Upper lobe of left lung (tissue), 4 donors: ENCODE data around the gene GPATCH8.

Source experiments
- EP300 ChIP-seq, 4 donors: sonication (generic); formaldehyde crosslinking; IDR thresholded peaks; one replicate each; pipeline ENCODE4 v1.5.1; 2017; ENCODE audit warnings: antibody characterized with exemption in 4 of 4, control low read depth in 2 of 4
- POLR2A ChIP-seq, 4 donors: fragments of 450-650 bp; IDR thresholded peaks; one replicate each; pipeline ENCODE4 v1.5.1; 2016 to 2017; ENCODE audit warnings: antibody characterized with exemption in 4 of 4, mild to moderate bottlenecking in 2 of 4
- TF ChIP-seq, protein P1 (sequence below), 6 experiments: fragments of 450-650 bp in 4 of 6; fragments of 200-600 bp in 2 of 6; sonication (generic) in 2 of 6; IDR thresholded peaks; one replicate each; pipeline ENCODE4 v1.5.1; 2016 to 2019; ENCODE audit warnings: antibody characterized with exemption in 6 of 6

DNA sequence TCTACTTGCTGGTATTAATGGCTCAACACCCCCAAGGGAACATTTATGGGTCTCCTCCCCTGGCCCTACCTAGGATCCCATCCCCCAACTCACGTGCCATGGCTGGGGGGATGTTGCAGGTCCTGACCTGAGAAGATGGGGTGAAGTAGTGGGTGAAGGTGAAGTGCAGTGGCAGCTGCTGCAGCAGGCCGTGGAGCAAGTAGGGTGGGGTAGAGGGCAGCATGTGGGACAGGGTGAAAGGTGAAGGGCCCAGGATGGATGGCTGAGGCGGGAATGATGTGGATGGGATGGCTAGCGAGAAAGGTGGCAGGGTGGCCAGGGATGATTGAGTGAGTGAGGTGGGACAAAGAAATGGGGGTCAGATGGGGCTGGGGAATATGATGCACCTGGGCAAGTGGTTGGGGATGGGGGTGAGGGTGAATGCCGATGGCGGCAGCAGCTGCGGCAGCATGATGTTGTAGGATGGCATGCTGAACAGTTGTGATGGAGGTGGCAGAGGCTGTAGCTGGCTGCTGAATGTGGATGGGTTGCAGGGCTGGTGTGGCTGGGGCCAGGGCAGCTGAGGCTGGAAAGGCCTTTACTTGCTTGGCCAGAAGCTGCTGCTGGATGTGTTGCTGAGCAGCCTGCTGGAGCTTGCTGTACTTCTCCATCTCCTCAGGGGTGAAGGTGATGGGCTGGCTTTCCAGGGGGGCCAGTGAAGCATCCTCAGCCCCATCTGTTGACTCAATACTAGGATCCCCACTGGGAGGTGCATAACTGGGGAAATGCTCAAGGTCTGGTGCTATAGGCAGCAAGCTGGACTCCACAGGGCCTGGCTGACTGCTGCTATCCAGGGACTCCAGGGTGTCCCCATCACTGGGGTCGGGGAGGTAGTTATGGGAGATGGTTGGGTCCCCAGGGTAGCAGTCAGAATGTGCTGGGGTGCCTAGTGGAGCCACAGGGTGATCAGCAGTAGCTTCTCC lies 105.4 kb downstream of the GPATCH8 start:
- TF ChIP-seq, protein P1, sequence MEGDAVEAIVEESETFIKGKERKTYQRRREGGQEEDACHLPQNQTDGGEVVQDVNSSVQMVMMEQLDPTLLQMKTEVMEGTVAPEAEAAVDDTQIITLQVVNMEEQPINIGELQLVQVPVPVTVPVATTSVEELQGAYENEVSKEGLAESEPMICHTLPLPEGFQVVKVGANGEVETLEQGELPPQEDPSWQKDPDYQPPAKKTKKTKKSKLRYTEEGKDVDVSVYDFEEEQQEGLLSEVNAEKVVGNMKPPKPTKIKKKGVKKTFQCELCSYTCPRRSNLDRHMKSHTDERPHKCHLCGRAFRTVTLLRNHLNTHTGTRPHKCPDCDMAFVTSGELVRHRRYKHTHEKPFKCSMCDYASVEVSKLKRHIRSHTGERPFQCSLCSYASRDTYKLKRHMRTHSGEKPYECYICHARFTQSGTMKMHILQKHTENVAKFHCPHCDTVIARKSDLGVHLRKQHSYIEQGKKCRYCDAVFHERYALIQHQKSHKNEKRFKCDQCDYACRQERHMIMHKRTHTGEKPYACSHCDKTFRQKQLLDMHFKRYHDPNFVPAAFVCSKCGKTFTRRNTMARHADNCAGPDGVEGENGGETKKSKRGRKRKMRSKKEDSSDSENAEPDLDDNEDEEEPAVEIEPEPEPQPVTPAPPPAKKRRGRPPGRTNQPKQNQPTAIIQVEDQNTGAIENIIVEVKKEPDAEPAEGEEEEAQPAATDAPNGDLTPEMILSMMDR (IDR thresholded peaks at IDR 0.05): no peak
- no peak for TF ChIP-seq EP300 (IDR thresholded peaks at IDR 0.05)
- no peak for TF ChIP-seq POLR2A (IDR thresholded peaks at IDR 0.05)
